Measurements from ENCODE around the gene OR2V1.
A peak's percentile ranks its signal among the peaks of the same experiment; 100 is the strongest.
"Not testable (repeated sequence)": the region's sequence is repeated elsewhere in the genome, so short reads cannot be mapped to it uniquely, and the experiment has no call there.

Gene OR2V1

GRCh38 chr5:181160152-181160754 is 29.3 kb upstream of the OR2V1 start:
- no peak for DNase-seq

GRCh38 chr5:181159286-181160151 is 28.6 kb upstream of the OR2V1 start:
- peak; percentile 74 to 85 for DNase-seq

- DNase-seq, result no peak
Observed at GRCh38 chr5:181158869-181159268, 27.9 kb upstream of the OR2V1 start.

GRCh38 chr5:181156758-181157157 is 25.8 kb upstream of the OR2V1 start:
- DNase-seq, result no peak

- no peak for DNase-seq
Observed at GRCh38 chr5:181153814-181154213, 22.8 kb upstream of the OR2V1 start.

- peak in 1 of 2 experiments; percentile 51 for DNase-seq
Observed at GRCh38 chr5:181152406-181152805, 21.4 kb upstream of the OR2V1 start.

GRCh38 chr5:181151146-181151545 is 20.2 kb upstream of the OR2V1 start:
- DNase-seq, result no peak

GRCh38 chr5:181149806-181150733 is 19.1 kb upstream of the OR2V1 start:
- DNase-seq, result no peak

- DNase-seq, result no peak
Observed at GRCh38 chr5:181149355-181149754, 18.4 kb upstream of the OR2V1 start.

- not testable (repeated sequence) for DNase-seq
Observed at GRCh38 chr5:181146927-181147636, 16.1 kb upstream of the OR2V1 start, which contains the start of gene OR2V2. TSS of gene OR2V2 (plus strand) at chr5:181147586. CDS start at chr5:181154943, 7,357 bp downstream.

- DNase-seq, result no peak
Observed at GRCh38 chr5:181145133-181145532, 14.2 kb upstream of the OR2V1 start.

GRCh38 chr5:181142054-181142453 is 11.1 kb upstream of the OR2V1 start:
- DNase-seq, result no peak

GRCh38 chr5:181140766-181141165 is 9.8 kb upstream of the OR2V1 start:
- DNase-seq, result no peak

GRCh38 chr5:181138258-181138657 is 7.3 kb upstream of the OR2V1 start:
- DNase-seq, result peak in 1 of 2 experiments; percentile 13

- DNase-seq, result no peak
Observed at GRCh38 chr5:181136361-181136955, 5.5 kb upstream of the OR2V1 start.

GRCh38 chr5:181134259-181134658 is 3.3 kb upstream of the OR2V1 start:
- no peak for DNase-seq

GRCh38 chr5:181133610-181134231 is 2.8 kb upstream of the OR2V1 start:
- peak; percentile 56 to 76 for DNase-seq

- no peak for DNase-seq
Observed at GRCh38 chr5:181133083-181133482, 2.1 kb upstream of the OR2V1 start.

- no peak for DNase-seq
Observed at GRCh38 chr5:181131514-181131913, 545 bp upstream of the OR2V1 start.

- not testable (repeated sequence) for DNase-seq
Observed at GRCh38 chr5:181130081-181130480, 888 bp downstream of the OR2V1 start.

- no peak for DNase-seq
Observed at GRCh38 chr5:181129601-181130000, 1.4 kb downstream of the OR2V1 start.
